PC-9 (cell line): ENCODE results near the gene FRMD4B.

Experiments used
- CTCF ChIP-seq: fragments of 200-600 bp; sonication (generic); conservative IDR thresholded peaks from 2 replicates; pipeline ENCODE4 v1.6.1; 2017; ENCODE audit warnings: mixed run types, antibody characterized with exemption, mild to moderate bottlenecking, moderate library complexity
- EZH2 ChIP-seq: fragments of 200-600 bp; sonication (generic); IDR thresholded peaks from 2 replicates; pipeline ENCODE4 v1.8.0; 2017; ENCODE audit warnings: antibody characterized with exemption, low read depth

- TF ChIP-seq CTCF (no peak), EZH2 (no peak)
These were observed 114.8 kb downstream of the FRMD4B start for GRCh38 chr3:69271098-69271497.
